GM11168 (cell line): Measurements from ENCODE around the gene NRIP1.

ENCODE experiments used
- in situ Hi-C: fragments of 300-500 bp; cut with MboI; formaldehyde crosslinking; loops from one replicate; pipeline ENCODE4 v1.12.0; 2022; ENCODE audit warnings: low sequenced_read_pairs; ENCODE audit not compliant: unreplicated experiment

The NRIP1 gene, protein sequence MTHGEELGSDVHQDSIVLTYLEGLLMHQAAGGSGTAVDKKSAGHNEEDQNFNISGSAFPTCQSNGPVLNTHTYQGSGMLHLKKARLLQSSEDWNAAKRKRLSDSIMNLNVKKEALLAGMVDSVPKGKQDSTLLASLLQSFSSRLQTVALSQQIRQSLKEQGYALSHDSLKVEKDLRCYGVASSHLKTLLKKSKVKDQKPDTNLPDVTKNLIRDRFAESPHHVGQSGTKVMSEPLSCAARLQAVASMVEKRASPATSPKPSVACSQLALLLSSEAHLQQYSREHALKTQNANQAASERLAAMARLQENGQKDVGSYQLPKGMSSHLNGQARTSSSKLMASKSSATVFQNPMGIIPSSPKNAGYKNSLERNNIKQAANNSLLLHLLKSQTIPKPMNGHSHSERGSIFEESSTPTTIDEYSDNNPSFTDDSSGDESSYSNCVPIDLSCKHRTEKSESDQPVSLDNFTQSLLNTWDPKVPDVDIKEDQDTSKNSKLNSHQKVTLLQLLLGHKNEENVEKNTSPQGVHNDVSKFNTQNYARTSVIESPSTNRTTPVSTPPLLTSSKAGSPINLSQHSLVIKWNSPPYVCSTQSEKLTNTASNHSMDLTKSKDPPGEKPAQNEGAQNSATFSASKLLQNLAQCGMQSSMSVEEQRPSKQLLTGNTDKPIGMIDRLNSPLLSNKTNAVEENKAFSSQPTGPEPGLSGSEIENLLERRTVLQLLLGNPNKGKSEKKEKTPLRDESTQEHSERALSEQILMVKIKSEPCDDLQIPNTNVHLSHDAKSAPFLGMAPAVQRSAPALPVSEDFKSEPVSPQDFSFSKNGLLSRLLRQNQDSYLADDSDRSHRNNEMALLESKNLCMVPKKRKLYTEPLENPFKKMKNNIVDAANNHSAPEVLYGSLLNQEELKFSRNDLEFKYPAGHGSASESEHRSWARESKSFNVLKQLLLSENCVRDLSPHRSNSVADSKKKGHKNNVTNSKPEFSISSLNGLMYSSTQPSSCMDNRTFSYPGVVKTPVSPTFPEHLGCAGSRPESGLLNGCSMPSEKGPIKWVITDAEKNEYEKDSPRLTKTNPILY (N-terminal part only)

DNA sequence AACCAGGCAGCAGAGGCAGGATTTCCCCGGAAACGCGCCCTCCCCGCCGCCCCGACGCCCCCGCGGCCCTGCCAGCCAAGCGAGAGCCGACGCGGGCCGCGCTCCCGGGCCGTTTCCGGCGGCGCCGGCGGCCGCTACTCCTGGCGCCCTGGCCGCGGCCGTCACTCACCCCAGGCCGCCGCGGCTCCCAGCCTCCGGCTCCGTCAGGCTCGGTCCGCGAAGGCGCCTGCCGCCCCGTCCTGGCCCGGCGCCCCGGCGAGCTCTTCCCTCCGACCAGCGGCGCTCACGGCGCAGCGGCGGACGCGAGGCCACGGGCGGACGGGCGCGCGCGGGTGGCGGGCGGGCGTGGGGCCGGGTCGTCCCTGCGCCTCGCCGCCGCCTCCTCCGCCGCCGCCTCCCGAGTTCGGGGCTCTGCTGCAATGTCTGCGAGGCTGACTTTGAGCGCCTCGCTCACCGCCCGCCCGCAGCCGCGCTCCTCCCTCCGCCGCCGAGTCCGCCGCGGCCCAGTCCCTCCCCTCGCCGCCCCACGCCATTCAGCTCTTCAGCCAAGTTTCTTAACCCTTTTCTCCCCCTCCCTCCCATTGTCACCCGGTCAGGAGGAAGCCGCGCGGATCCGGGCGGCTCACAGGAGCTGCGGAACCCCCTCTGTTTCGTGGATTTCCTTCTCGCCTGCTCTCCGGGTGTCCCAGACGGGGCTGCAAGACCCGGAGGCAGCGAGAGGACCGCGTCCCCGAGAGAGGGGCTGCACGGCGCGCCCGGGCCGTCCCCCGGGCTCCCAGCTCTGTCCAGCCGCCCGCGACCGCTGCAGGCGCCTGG is at the start of gene NRIP1:
Gene NRIP1 (minus strand): TSS at position 425 of the 816 bp plus-strand sequence. CDS start 96,808 bp downstream, outside the sequence.
- in situ Hi-C loops: loop anchor here (25.0 kb wide), 1 partner anchor 423 kb away; no protein-coding TSS in a partner anchor

DNA sequence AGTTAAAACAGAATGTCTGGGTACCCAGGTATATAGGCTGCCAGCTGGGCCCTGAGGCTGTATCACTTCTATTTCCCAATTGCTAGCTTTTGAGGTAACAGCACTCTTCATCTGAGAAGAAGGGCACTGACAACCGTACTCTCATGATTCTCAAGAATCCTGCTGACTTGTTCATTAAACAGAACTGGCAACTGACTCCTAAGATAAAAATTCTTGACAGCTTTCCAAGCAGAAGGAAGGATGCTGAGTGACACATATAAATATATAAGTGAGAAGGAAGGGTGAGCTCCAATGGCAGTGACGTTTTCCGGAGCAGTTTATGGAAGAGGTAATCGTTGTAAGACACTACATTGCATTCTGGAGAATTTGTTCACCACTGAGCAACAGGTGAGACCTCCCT is 48.1 kb upstream of the NRIP1 start:
- in situ Hi-C loops: no loop called here

DNA sequence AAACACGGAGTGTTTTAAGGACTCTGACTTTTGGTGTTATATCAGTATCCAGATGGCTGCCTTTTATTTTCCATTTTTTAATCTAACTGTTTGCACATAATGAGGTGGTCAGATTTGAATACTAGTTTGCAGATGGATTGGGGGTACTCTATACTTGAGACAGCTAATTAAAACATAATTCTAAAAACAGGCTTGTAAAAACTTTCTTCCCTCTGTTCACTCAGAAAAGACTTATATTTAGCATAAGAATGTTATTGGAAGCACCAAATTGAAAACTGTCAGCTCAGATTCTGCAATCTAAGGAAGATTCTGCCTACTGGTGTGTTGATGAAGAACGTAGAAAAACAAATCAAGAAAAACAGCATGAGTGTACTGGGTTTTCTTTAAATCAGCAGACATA is 44.0 kb upstream of the NRIP1 start:
- in situ Hi-C loops: no loop called here

DNA sequence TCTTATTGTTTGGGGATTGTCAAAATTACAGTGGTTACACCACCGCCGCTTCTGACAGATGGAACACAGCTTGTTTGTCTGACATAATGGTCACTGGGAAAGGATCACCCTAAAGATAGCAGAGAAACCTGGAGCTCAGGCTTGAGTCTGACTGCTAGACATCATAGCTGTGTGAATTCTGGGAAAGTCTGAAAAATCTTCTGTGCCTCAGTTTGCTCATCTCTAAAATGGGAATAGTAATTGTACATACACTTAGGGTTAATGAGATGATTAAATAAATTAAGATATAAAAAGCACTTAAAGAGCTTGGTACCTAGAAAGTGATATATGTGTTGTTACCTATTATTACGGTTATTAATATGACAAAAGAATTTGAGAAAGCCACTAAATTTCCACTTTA is 39.7 kb upstream of the NRIP1 start:
- in situ Hi-C loops: no loop called here

DNA sequence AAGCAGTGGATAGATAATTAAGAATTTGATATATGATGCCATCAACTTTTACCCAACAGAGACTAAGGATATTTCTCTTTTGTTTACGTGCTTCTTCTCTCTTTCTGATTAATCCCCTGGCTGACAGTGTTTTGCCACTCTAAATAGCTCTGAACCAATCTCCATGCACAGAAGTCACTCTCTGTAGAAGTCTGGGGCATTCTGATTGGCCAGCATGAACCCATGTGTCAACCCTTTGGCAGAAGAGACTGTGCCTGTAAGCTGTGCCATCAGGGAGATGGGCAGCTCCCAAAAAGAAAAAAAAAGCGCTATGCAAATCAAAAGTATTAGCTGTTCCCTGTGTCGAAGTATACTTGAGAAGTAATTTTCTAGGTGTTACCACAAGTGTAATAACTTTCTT is 34.1 kb upstream of the NRIP1 start:
- in situ Hi-C loops: no loop called here

DNA sequence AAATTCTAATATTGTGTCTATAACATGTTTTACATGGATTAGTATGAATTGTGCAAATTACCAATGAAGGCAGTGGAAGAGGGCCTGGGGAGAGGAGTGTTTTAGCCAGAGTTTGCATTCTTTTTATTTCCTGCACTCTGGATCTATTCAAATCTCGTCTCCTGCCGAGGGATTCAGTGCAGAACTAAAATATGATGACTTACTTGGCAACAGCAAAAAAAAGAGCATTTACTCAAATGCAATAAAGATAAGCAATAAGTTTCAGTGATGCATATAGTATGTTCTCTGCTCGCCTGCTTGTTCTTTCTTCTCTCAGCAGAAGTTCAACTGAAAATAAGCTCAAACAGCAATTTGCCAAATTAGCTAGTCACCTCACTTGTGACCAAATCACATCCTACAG is 33.4 kb upstream of the NRIP1 start:
- in situ Hi-C loops: no loop called here

DNA sequence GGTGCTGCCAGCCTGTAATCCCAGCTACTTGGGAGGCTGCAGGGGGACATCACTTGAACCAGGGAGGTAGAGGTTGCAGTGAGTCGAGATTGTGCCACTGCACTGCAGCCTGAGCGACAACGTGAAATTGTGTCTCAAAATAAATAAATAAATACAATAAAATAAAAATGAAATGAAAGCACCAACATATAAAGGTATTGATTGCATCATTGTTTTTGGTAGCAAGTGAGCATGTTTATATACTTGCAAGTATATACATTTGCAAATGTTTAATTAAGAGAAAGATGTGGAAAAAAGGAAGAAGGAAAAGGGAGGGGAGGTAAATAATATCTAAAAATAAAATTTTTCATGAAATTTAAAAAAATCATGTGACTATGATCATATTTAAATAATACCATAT is 32.8 kb upstream of the NRIP1 start:
- in situ Hi-C loops: no loop called here

DNA sequence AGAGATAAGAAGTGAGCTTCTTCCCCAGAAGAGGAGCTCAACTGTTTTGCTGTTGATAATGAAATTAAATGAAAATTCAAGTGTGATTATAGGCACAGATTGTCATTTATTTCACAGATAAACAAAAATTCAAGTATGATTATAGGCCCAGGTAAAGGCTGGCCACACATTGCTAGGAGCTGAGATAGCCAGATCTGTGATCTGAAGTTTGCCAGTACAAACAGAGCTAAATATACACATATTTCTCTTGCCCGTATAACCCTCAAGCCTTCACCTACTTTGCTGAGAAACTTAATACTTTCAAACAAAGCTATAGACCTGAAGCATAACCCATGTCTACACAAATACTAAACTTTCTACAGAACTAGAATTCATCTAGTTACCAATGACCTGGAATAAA is 31.3 kb upstream of the NRIP1 start:
- in situ Hi-C loops: no loop called here

DNA sequence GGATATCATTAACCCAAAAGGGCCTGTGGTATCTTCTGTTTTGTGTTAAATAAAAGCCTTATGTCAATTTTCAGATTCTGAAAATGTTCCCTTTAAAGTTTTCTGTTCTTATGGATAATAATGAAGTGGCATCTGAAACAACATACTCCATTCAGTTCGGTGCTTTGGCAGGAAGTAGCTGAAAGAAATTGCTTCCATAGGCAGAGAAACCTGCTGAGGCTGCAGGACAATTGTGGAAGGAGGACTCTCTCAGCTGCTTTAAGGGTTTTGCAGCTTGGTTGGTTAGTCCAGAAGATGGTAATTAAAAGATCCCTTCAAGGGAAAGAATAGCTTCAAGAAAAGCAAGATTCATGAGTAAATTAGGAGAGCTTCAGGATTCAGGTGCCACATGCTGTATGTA is 30.5 kb upstream of the NRIP1 start:
- in situ Hi-C loops: no loop called here

DNA sequence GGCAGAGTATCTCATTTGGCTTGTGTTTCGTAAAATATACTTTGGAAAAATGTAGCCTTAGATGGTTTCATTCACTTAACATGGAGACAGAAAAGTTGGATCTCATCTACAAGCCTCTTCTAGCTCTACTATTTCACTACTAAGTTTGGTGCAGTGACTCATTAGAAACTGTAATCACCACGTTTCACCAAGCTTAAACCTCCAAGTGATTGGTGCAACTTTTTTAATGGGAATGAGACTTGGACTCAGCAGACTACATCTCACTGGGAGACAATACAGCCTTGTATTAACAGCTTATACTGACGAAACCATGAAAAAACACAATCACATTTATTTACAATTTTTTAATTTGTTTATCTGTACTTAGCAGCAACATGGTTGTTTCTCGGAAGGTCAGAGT is 29.9 kb upstream of the NRIP1 start:
- in situ Hi-C loops: no loop called here

DNA sequence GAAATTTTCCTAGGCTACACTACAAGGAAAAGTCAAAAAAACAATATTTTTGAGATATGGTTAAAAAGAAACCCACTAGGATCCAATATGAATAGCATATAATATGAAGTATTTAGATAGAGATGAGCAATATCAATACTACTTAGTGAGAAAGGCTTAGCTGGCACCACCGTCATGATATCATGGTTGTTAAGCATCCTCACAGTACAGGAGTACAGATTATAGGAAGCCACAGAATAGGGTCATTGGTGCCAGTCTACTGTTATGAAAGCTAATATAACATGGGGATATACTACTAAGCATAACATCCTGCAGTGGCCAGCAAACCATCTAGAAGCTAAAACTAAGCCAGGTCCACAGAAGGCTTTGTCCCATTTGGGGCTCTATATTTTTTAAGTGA is 28.4 kb upstream of the NRIP1 start:
- in situ Hi-C loops: no loop called here

DNA sequence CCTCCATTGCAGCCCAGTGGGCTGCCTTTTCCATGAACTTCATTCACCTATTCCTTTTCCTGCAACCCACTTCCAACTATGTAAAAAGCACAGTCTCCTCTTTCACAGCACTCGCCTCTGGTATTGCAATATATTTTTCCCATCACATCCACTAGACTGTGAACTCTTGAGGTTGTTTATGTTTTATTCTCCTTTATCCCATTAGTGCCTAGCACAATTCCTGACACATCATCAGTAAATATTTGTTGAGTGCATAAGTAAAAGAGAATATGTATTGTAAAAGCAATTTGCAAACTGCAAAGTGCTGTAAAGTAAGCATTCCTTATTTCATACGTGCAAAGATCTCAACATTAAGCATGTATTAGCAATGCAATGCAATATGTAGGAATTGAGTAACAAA is 27.9 kb upstream of the NRIP1 start:
- in situ Hi-C loops: no loop called here

DNA sequence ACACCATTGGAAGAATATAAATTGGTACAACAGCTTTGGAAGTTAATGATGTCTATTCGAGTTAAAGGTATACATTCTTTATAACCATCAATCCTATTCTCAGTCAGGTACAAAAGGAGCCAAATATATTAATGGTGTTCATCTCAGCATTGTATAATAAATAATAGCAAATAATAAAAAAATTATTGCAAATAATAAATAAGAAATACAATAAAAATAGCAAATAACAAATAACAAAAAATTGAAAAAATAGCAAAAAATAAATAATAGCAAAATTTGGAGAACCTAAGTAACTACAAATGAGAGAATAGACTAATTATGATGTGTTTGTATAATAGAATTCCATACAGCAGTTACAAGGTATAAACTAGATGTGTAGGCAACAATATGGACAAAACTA is 25.6 kb upstream of the NRIP1 start:
- in situ Hi-C loops: no loop called here

DNA sequence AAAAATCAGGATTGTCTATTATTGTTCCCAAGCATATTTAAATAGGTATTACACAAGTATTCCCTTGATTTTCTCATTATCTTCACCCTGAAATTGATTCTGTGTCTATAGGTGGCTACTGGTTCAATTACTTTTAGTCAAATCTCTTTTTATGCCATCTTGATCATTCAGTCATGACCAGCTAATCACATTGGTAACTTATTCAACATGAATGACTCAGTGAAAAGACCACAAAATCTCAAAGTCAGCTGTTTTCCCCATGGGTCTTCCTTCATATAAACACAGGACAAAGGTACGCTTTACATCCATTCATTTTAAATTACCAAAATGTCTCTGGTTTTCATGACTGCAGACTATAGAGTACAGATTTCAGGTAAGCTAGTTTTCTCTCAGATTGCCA is 23.7 kb upstream of the NRIP1 start:
- in situ Hi-C loops: no loop called here

DNA sequence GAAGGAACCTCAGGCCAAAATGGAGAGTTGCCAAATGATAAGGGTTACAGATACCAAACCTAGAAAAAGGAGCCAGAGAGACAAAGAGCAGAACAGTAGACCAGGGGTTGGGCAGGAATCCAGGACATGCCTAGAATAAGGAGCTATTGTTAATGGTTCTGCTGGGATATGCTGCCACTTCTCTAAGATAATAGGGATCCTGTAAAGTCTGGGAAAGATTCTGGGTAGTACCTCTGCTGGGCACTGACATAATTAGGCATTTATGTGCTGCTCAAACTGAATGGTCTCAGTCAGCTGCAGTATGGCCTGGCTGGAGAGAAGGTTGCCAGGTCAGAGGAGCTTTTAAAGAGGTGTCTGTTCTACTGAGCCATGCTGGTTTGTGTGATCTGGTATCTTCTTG is 19.9 kb upstream of the NRIP1 start:
- in situ Hi-C loops: no loop called here

DNA sequence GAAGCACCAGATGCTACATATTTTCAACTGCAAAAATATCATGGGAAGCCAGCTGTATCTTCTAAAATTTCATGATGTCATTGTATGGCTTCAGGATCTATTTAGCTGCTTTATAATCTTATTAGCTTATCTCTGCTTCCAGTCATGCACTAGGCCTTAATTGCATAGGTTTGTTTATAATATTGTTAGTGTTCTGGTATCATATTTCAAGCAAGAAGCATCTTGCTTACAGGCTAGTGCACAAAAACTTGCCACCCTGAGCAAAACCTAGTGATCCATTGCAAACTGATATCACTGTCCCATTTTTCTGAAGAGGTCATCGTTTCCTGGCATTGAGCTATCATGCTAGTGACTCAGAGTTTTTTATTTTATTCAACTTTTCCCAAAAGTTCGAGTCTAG is 15.7 kb upstream of the NRIP1 start:
- in situ Hi-C loops: no loop called here

DNA sequence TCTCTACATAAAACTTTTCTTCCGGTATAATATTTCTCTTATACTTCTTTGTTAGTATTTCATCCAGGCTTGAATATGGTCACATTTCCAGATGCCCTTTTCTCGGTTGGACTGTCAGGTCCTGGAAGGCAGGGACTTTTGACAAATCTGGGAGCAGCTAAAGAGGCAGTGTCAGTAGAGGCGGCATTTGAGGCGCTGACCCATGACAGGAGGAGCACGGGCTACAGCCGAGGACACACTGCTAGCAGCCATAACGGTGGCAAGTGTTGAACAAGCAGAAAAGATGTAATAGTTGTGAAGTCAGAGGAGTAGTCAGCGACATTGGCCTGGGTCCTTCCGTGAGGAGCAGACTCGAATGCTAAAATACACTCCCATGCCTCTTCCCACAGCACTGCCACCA is 14.5 kb upstream of the NRIP1 start:
- in situ Hi-C loops: no loop called here

DNA sequence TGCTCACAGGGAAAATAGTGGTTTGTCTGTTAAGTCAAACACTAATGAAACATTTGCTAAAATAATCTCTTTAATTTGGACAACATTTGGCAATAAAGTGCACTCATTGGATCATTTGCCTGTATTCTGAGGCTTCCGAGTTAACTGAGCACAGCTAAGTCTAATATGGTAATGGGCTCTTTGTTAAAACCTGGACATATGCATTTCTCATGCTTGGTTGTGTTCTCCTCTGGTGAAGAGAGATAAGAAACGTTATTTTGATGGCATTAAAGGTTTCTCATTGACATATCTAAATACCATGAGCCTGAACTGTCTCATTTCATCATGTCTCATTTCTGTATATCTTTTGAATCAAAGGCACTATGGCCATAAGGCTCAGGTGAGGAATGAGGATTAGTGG is 13.4 kb upstream of the NRIP1 start:
- in situ Hi-C loops: no loop called here

DNA sequence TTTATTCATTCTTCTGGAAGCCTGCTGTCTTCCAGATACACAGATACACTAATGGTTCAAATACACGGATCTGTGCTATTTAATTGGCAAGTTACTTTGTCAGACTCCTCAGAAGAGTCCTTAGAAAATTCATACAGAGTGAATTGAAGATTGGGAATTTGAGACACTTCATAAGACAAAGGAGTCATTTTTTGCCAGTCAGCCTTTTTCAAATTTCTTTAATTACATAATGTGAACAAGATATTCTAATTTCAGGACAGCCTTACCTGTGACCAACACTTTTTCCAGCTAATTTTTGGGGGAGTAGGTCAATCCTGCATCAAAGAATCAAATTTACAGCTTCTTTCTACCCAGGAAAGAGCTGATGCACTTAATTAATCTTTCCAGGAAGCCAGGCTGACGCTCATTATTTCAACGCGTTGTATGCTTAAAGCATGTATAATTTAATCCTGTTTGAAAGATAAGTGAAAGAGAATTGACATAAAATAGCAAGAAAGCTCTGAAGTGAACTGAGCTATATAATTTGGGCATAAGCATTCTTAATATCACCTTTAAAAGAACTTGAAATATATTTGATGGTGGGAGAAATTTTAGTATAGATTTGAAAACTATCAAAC is 12.8 kb upstream of the NRIP1 start:
- in situ Hi-C loops: no loop called here

DNA sequence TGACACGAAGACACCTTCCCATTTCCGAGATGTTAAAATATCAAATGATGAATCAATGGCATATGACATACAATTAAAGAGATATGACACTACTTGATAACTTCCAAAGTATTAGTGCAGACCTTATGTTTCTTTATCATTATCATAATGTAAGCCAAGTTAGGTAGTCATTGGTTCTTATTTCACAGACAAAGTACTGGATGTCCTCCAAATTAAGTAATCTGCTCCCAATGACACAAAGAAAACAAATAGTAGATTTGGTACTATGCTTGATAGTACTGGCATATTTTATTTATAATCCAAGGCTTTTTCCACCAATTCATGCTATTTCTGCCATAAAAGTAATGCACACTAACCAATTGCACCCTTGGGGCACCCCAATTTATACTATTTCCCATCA is 11.9 kb upstream of the NRIP1 start:
- in situ Hi-C loops: no loop called here
